HepG2 (cell line): ENCODE data around the gene PISD. TPM values are rescaled to one million over a fixed set of nuclear protein-coding genes. Genes with fewer than 3 reads are reported as not detected.

ENCODE experiments used
- AGO2 ChIP-seq: fragments of 200-400 bp; formaldehyde crosslinking; optimal IDR thresholded peaks from 2 replicates; pipeline ENCODE3; 2017; ENCODE audit warnings: mild to moderate bottlenecking, low read depth, low read length, moderate library complexity
- EED ChIP-seq: sonication (generic); formaldehyde crosslinking; IDR thresholded peaks from 2 replicates; pipeline ENCODE4 v1.5.0; 2020; ENCODE audit warnings: mild to moderate bottlenecking, missing genetic modification reagents
- GRHL1 ChIP-seq: sonication (generic); formaldehyde crosslinking; conservative IDR thresholded peaks from 2 replicates; pipeline ENCODE4 v1.8.0; 2022; ENCODE audit warnings: missing genetic modification reagents
- HDAC1 ChIP-seq: sonication (generic); formaldehyde crosslinking; IDR thresholded peaks from 2 replicates; pipeline ENCODE4 v1.5.1; 2020; ENCODE audit warnings: mild to moderate bottlenecking, missing genetic modification reagents
- HNF1B ChIP-seq: sonication (generic); formaldehyde crosslinking; IDR thresholded peaks from 2 replicates; pipeline ENCODE4 v1.5.1; 2020; ENCODE audit warnings: mild to moderate bottlenecking, moderate library complexity, missing genetic modification reagents
- IRF9 ChIP-seq: sonication (generic); formaldehyde crosslinking; IDR thresholded peaks from 2 replicates; pipeline ENCODE4 v1.8.0; 2022; ENCODE audit warnings: missing genetic modification reagents, mild to moderate bottlenecking, borderline replicate concordance
- NKX3-1 ChIP-seq: sonication (generic); formaldehyde crosslinking; IDR thresholded peaks from 2 replicates; pipeline ENCODE4 v1.5.0; 2020; ENCODE audit warnings: missing genetic modification reagents
- RFX5 ChIP-seq: IDR thresholded peaks from 2 replicates; pipeline ENCODE4 v1.6.1; 2011; ENCODE audit warnings: low read depth, low read length, improper control_type of control experiment
- SIN3A ChIP-seq: IDR thresholded peaks from 2 replicates; pipeline ENCODE4 v1.6.1; 2011; ENCODE audit warnings: low read depth, mild to moderate bottlenecking, control low read depth, low read length, borderline replicate concordance
- ZNF274 ChIP-seq: sonication (generic); formaldehyde crosslinking; IDR thresholded peaks from 2 replicates; pipeline ENCODE4 v1.5.1; 2020; ENCODE audit warnings: mild to moderate bottlenecking, missing genetic modification reagents
- ZNF605 ChIP-seq: sonication (generic); formaldehyde crosslinking; IDR thresholded peaks from 2 replicates; pipeline ENCODE4 v1.8.0; 2022; ENCODE audit warnings: mild to moderate bottlenecking, missing genetic modification reagents
- ZNF646 ChIP-seq: sonication (generic); formaldehyde crosslinking; IDR thresholded peaks from 2 replicates; pipeline ENCODE4 v1.9.0; 2021; ENCODE audit warnings: mild to moderate bottlenecking, missing genetic modification reagents
- ZNF704 ChIP-seq: sonication (generic); formaldehyde crosslinking; IDR thresholded peaks from 2 replicates; pipeline ENCODE4 v1.8.1; 2023; ENCODE audit warnings: mild to moderate bottlenecking, inconsistent platforms, moderate library complexity, missing genetic modification reagents, borderline replicate concordance
- ZNF749 ChIP-seq: sonication (generic); formaldehyde crosslinking; IDR thresholded peaks from 2 replicates; pipeline ENCODE4 v1.8.0; 2022; ENCODE audit warnings: mild to moderate bottlenecking, missing genetic modification reagents, moderate library complexity, borderline replicate concordance
- ZNF891 ChIP-seq: sonication (generic); formaldehyde crosslinking; IDR thresholded peaks from 2 replicates; pipeline ENCODE4 v1.5.0; 2020; ENCODE audit warnings: mild to moderate bottlenecking, missing genetic modification reagents
- ZSCAN30 ChIP-seq: sonication (generic); formaldehyde crosslinking; IDR thresholded peaks from 2 replicates; pipeline ENCODE4 v1.5.0; 2020; ENCODE audit warnings: mild to moderate bottlenecking, missing genetic modification reagents
- polyA plus RNA-seq, 8 experiments: library from polyadenylated mRNA; depleted of rRNA in 3 of 8; stranded (reverse) in 7 of 8; unstranded in 1 of 8; fragments of >200 nt; fragmentation: Illumina TruSeq in 4 of 8; extraction: Trizol in 4 of 8; gene quantifications; 2 replicates each; pipeline versions ENCODE4 v1.2.1 to v1.2.3, GENCODE V29; 2011 to 2016; ENCODE audit warnings: low read depth in 4 of 8, missing spikeins in 1 of 8, mixed read lengths in 1 of 8; ENCODE audit not compliant: insufficient read depth in 1 of 8
- total RNA-seq, 5 experiments: library from RNA; depleted of rRNA; stranded (reverse); fragments of >200 nt; fragmentation: Illumina TruSeq; extraction: Trizol; gene quantifications; 2 replicates each; pipeline ENCODE4 v1.2.3, GENCODE V29; 2016; ENCODE audit warnings: low read depth in 1 of 5

Gene PISD
- total and polyA plus RNA-seq, 2 of the 13 experiments (the other 11 are each of a cell fraction or from before 2014, with no cell fraction given): 30.1 to 47.7 TPM

- TF ChIP-seq ZNF646 (CRISPR knock-in tag) (no peak), ZSCAN30 (no peak), ZNF891 (peak; percentile 70; the same call in 1 of the 2 replicates), ZNF749 (CRISPR knock-in tag) (no peak), AGO2 (peak; percentile 54), ZNF274 (CRISPR knock-in tag) (no peak; the same call in 1 of the 2 replicates), EED (CRISPR knock-in tag) (no peak), RFX5 (peak; percentile 74), NKX3-1 (CRISPR knock-in tag) (peak; percentile 59; the same call in 1 of the 2 replicates), HNF1B (CRISPR knock-in tag) (peak; percentile 78; the same call in 1 of the 2 replicates), HDAC1 (peak; percentile 95), ZNF704 (0 out of 2 replicates have a peak, but pooled peaks have one; percentile 39), SIN3A (peak; percentile 70; the same call in 1 of the 2 replicates), ZNF605 (CRISPR knock-in tag) (peak; percentile 87; the same call in 1 of the 2 replicates), IRF9 (CRISPR knock-in tag) (peak; percentile 84; the same call in 1 of the 2 replicates), GRHL1 (CRISPR knock-in tag) (no peak)
Measured at GRCh38 chr22:31661851-31662667, at the start of gene PISD (continued).
